Ovary (tissue), 3 donors: ENCODE results near the gene SPATA3.
"Not testable (repeated sequence)": the region's sequence is repeated elsewhere in the genome, so short reads cannot be mapped to it uniquely, and the experiment has no call there.

Source experiments
- CTCF ChIP-seq, 3 donors: fragments of 450-650 bp in 2 of 3; fragments of 200-600 bp in 1 of 3; IDR thresholded peaks; one replicate each; pipeline versions ENCODE4 v1.5.1 to v1.8.0; 2016 to 2022; ENCODE audit warnings: antibody characterized with exemption in 3 of 3, mild to moderate bottlenecking in 1 of 3
- POLR2A ChIP-seq: fragments of 450-650 bp; IDR thresholded peaks from one replicate; pipeline ENCODE4 v1.6.1; 2017; ENCODE audit warnings: antibody characterized with exemption, mild to moderate bottlenecking, moderate library complexity
- donor health status: DM: no; HTN: no; CAD: no.

GRCh38 chr2:230968314-230968713 lies 27.6 kb upstream of the SPATA3 start:
- TF ChIP-seq CTCF (IDR thresholded peaks at IDR 0.05); POLR2A: not testable (repeated sequence)
